ENCODE data around the gene TMEM92. TPM values are rescaled to one million over a fixed set of nuclear protein-coding genes. Genes with fewer than 3 reads are reported as not detected.
A peak's percentile ranks its signal among the peaks of the same experiment; 100 is the strongest.

The TMEM92 gene
- total and polyA plus RNA-seq, 9 donors = 0.32 to 3.5 (median 1.6) TPM

- no peak for DNase-seq
- H3K36me3 ChIP-seq = no peaks in the 10 kb centered on the region
- no peak overlapping the region for H3K27ac ChIP-seq
- H3K9me3 ChIP-seq = no peaks in the 10 kb centered on the region
- WGBS, 3 donors = 82 to 86% (median 83%) methylated on average over 5 of the region's 5 CpGs
- H3K4me3 ChIP-seq = no peak overlapping the region
- no peaks in the 10 kb centered on the region for H3K4me1 ChIP-seq (ENCODE audit: insufficient read depth)
- TF ChIP-seq CTCF (IDR thresholded peaks at IDR 0.05) (no peak), POLR2A (IDR thresholded peaks at IDR 0.05) (no peak), EP300 (IDR thresholded peaks at IDR 0.05) (no peak)
- no peaks in the 10 kb centered on the region for H3K27me3 ChIP-seq
- intact Hi-C loops (cut with DNase I) = no loop called here
Measured at GRCh38 chr17:50323060-50323459, 48.8 kb downstream of the TMEM92 start.

- no peaks in the 10 kb centered on the region for H3K4me1 ChIP-seq (ENCODE audit: insufficient read depth)
- no peaks in the 10 kb centered on the region for H3K36me3 ChIP-seq
- WGBS, 3 donors = 53 to 60% (median 55%) methylated on average over 4 of the region's 4 CpGs
- intact Hi-C loops (cut with DNase I) = no loop called here
- peak in 1 of 5 donors; percentile 23 for DNase-seq
- H3K27ac ChIP-seq = no peak overlapping the region
- no peaks in the 10 kb centered on the region for H3K9me3 ChIP-seq
- H3K27me3 ChIP-seq = no peaks in the 10 kb centered on the region
- no peak for TF ChIP-seq POLR2A (IDR thresholded peaks at IDR 0.05)
- no peak for TF ChIP-seq EP300 (IDR thresholded peaks at IDR 0.05)
- TF ChIP-seq CTCF (IDR thresholded peaks at IDR 0.05) = no peak
- no peak overlapping the region for H3K4me3 ChIP-seq
Measured at GRCh38 chr17:50325906-50326305, 51.6 kb downstream of the TMEM92 start.

- Histone ChIP-seq H3K27me3 (no peaks in the 10 kb centered on the region), H3K4me3 (no peak overlapping the region), H3K36me3 (no peaks in the 10 kb centered on the region), H3K4me1 (ENCODE audit: insufficient read depth) (no peaks in the 10 kb centered on the region), H3K9me3 (no peaks in the 10 kb centered on the region), H3K27ac (no peak overlapping the region)
- intact Hi-C loops (cut with DNase I) = no loop called here
- no peak for DNase-seq
- TF ChIP-seq EP300 (IDR thresholded peaks at IDR 0.05) = no peak
- WGBS, 3 donors = 81 to 89% (median 85%) methylated on average over 9 of the region's 9 CpGs
Measured at GRCh38 chr17:50326831-50327364, 52.6 kb downstream of the TMEM92 start.

GRCh38 chr17:50328363-50329325 is 54.4 kb downstream of the TMEM92 start:
- no peak for DNase-seq
- Histone ChIP-seq H3K4me1 (ENCODE audit: insufficient read depth) (no peaks in the 10 kb centered on the region), H3K9me3 (no peaks in the 10 kb centered on the region), H3K4me3 (no peak overlapping the region), H3K27ac (no peak overlapping the region), H3K27me3 (no peaks in the 10 kb centered on the region), H3K36me3 (no peaks in the 10 kb centered on the region)
- TF ChIP-seq POLR2A (IDR thresholded peaks at IDR 0.05) (no peak), CTCF (IDR thresholded peaks at IDR 0.05) (no peak), EP300 (IDR thresholded peaks at IDR 0.05) (no peak)
- intact Hi-C loops (cut with DNase I) = no loop called here
- 28 to 43% (median 31%) methylated on average over 21 of the region's 21 CpGs for WGBS, 3 donors

- Histone ChIP-seq H3K4me3 (no peak overlapping the region), H3K27ac (no peak overlapping the region), H3K4me1 (ENCODE audit: insufficient read depth) (no peaks in the 10 kb centered on the region), H3K9me3 (no peaks in the 10 kb centered on the region), H3K27me3 (no peaks in the 10 kb centered on the region), H3K36me3 (no peaks in the 10 kb centered on the region)
- WGBS, 3 donors = 85 to 91% (median 86%) methylated on average over 3 of the region's 3 CpGs
- no peak for TF ChIP-seq CTCF (IDR thresholded peaks at IDR 0.05)
- no peak for TF ChIP-seq EP300 (IDR thresholded peaks at IDR 0.05)
- intact Hi-C loops (cut with DNase I) = no loop called here
- no peak for DNase-seq
Measured at GRCh38 chr17:50329716-50330115, 55.5 kb downstream of the TMEM92 start.
